GM19455 (cell line): ENCODE results near the gene CKMT2.

ENCODE experiments used
- ATAC-seq: cut with Tn5 transposase; IDR thresholded peaks from one replicate; pipeline ENCODE4 v1.9.1; 2021; ENCODE audit not compliant: unreplicated experiment

Gene CKMT2

DNA sequence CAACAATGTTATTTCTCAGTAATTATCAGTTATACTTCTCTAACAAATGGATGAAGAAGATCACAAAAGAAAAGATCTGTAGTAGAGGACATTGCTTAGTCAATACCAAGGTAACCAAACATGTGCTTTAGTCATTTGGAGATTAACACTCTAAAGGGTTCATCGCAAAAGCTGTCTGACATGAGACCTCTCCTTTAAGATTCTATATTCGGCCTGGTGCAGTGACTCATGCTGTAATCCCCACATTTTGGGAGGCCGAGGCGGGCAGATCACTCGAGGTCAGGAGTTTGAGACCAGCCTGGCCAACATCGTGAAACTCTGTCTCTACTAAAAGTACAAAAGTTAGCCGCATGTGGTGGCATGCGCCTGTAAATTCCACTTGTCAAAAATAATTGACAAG lies 18.3 kb upstream of the CKMT2 start:
- no peak for ATAC-seq

DNA sequence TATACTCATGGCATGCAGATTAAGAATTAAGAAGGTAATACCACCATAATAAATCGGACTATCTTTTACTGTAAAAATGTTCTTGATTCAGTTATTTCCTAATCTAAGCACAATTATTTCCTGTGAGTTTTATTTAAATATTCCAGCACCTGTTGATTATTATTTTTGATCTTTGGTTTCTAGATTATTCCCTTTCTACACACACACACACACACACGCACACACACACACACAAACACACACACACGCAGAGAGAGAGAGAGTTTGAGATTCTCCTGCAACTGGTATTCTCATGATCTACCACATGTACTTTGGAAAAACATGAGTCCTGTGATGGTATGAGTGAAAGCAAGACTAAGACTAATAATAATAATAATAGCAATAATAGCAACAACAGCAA lies 17.0 kb upstream of the CKMT2 start:
- no peak for ATAC-seq

DNA sequence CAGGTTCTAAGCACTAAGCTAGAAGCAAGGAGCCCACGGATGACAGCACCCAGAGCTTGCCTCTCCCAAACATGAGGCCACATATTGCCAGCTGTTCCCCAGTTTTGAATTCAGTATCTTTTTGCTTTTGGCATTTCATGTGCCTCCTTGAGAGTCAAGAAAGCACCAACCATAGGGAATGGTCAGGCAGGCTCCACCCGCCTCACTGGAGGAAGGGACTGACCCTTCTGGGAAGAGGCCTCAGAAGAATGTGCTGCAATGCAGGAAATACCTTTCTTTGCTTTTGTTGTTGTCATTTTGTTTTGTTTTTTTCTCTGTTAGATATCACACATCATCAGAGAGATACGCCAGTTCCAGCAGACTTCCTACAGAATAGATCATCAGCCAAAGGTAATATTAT lies 13.7 kb upstream of the CKMT2 start:
- no peak for ATAC-seq

DNA sequence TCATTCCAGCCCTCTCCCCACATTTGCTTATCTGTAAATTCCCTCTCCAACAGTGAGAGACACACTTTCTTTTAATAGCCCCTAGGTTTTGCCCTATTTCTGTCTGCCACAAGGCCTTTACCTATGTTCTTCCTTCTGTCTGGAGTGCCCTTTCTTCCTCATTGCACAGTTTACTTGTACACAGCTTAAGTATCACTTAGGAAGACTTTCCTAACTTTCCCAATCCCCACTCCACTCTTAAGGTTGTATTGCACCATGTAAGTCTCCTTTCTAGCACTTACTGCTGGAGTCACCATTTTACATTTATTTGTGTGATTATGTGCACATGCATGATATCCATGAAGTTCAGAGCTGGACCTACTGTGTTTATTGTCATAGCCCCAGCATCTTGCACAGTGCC lies 10.8 kb upstream of the CKMT2 start:
- no peak for ATAC-seq

GRCh38 chr5:81225463-81225862 lies 7.7 kb upstream of the CKMT2 start:
- ATAC-seq = no peak

- ATAC-seq = no peak
Measured at GRCh38 chr5:81226286-81226685, 6.8 kb upstream of the CKMT2 start.

- ATAC-seq = no peak
Measured at GRCh38 chr5:81226949-81227348, 6.2 kb upstream of the CKMT2 start.

GRCh38 chr5:81228084-81228483 lies 5.0 kb upstream of the CKMT2 start:
- no peak for ATAC-seq

GRCh38 chr5:81230416-81230815 lies 2.7 kb upstream of the CKMT2 start:
- ATAC-seq = no peak

- ATAC-seq = no peak
Measured at GRCh38 chr5:81232464-81233079, 550 bp upstream of the CKMT2 start.

GRCh38 chr5:81234299-81234698 lies 1.2 kb downstream of the CKMT2 start:
- ATAC-seq = no peak

- ATAC-seq = no peak
Measured at GRCh38 chr5:81234801-81235200, 1.7 kb downstream of the CKMT2 start.

DNA sequence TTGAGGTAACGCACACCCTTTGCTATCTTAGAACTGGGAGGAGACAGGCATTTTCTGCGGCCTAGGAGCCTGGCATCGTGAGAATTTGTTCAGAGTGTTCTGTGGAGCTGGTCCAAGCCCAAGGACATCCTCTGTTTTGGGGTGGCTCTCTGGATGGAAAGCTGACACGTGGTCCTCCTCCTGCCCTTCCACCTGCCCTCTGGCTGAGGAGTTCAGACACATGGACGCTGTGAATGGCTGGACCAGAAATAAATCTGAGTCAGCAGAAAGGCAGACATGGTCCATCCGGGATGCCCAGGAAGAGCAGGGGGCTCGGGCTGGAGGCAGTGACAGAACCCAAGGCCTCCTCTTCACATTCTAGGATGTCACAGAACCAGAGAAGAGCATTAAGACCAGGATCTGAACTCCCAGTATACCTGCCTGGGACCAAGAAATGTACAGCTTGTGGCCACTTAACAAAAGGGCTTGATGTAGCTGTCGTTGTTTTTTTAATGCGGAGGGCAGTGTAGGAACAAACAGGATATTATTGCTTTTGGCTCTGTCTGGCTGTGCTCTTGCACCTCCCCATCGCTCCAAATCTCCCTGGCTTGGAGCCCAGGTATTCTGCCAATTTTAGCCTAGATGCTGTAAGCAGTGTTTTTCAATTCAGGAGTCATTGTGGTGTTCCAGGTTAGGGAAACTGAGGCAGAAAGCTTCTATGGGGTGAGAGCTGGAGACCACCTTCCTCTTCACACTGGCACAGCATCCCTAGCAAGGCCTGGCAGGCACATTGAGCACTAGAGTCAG lies 2.4 kb downstream of the CKMT2 start:
- no peak for ATAC-seq

DNA sequence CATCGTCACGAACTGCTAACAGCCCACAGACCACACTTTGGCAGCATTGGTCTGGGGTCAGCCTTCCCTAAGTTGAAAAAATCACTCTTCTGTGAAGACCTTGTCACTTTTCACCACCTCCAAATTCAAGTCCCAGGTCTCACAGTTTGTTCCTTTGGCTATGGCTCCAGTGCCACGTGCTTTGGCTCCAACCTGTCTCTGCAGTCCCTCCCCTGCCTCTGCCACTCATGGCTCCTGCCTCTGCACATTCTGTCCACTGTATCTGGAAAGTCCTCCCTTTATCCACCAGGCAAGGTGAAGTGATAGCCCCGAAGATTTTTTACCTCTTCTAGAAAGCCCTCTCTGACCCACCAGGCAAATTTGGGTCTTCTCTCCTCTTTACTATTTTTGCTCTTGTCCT lies 5.3 kb downstream of the CKMT2 start:
- no peak for ATAC-seq

- no peak for ATAC-seq
Measured at GRCh38 chr5:81239613-81240012, 6.5 kb downstream of the CKMT2 start.

GRCh38 chr5:81241001-81241400 lies 7.9 kb downstream of the CKMT2 start:
- ATAC-seq = no peak

GRCh38 chr5:81241961-81242648 lies 9.0 kb downstream of the CKMT2 start:
- ATAC-seq = no peak

DNA sequence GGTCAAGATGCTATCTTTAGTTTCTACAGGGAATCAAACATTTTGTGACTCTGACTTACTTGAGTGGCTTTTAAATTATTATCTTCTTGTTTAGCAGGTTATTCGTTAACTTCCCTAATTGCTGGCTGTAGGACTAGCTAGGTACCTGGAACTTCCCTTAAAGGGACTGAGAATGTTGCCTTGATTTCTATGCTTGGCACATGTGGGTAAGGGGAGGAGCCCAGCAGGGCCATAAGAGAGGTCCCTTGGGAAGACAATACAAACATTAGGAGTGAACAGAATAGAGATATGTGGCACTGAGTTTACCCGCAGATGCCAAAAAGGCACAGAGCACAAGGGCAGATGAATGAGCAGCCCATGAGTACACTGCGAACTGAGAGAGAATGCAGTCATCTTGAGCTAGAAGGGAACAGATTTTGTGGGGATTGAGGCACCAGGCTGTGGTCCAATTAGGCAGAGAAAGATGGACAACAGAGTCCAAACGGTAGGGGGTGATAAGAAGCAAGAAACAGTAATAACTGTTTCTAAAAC lies 9.8 kb downstream of the CKMT2 start:
- ATAC-seq = no peak

DNA sequence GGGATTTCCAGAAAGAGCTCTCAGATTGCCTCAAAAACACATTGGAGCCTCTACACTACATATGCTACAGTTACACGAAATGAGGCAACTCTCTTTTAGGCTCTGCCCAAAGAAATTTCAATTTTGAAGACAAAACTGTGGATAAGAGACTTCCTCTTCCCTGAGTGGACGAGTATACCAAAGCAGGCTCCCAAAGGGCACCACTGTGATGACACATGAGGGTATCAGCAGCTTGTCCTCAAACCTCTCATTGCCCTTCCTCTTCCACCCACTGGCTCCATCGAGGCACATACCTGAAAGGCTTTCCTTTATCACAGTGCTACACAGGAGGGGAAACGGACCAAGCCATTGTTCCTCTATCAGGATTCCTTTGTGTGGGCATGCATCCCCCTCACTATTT lies 11.3 kb downstream of the CKMT2 start:
- no peak for ATAC-seq

DNA sequence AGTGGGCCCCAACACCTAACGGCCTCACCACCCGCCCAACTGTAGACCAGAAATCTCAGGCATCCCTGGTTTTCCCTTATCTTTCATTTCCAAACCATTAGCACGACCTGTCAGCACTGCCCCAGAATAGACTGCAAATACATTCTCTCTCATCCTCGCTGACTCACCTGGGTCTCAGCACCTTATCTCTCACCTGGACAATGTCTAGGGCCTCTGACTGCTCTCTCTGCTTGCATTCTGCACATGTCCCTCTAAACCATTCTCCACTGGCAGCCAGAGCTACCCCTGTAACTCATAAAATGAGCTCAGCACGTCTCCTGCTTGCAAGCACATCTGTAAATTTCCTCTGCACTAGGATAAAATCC lies 12.7 kb downstream of the CKMT2 start:
- ATAC-seq = no peak

DNA sequence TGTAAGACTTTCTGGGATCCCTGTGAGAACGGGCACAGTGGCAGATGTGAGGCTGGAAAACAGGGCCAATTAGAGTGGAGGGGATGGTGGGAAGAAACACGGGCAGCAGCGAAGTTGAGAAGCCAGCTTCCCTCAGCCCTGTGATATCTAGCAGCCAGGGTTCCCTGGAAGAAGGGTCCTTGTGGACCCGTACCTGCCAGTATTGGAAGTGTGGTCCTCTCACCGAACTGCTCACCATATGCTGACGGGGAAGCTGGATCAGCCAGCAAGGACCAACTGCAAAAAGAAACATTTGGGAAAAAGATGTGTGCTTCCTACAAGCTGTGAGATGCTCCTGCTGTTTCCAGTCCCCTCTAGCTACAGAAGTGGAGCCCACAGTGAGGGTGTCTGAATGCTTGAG lies 13.6 kb downstream of the CKMT2 start:
- no peak for ATAC-seq

DNA sequence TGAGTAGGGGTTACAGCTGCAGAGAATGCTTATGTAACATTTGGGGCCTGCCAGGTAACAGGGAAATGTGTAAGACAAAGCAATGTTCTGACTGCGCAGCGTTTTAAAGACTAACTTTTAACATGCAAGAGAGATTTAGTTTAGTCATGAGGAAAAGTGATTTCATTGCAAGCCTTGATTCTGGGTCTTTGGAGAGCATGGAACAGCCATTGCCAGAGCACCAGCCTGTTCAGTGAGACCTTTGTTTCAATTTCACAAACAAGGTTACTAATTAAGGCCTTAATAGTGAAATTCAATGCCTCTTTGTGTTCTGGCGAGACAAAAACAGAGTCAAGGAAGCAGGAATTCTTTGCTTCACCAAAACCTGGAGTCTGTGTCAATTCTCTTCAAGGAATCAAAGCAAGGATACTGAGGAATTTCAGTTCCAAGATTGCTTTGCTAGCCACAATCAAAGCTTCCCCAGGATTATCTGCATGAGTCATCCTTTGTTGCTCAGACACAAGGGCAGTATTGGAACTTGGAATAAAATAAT lies 14.4 kb downstream of the CKMT2 start:
- no peak for ATAC-seq
